HepG2 (cell line): ENCODE data around the gene IYD. TPM values are rescaled to one million over a fixed set of nuclear protein-coding genes. Genes with fewer than 3 reads are reported as not detected.
A peak's percentile ranks its signal among the peaks of the same experiment; 100 is the strongest.

Experiments used
- ATAC-seq: fragments of 200-7000 bp; cut with Tn5 transposase; 3 replicates; pipeline ENCODE4 v1.9.1; 2020; ENCODE audit warnings: mild to moderate bottlenecking, moderate library complexity
- BruUV-seq: library from RNA; stranded (reverse); fragments of 400-500 nt; replicated peaks from 2 replicates; lab custom pipeline; 2021; lab: Mats Ljungman, UMichigan
- CTCF ChIA-PET: fragments of 300-600 bp; formaldehyde crosslinking; extraction: SDS; loops from one replicate; lab custom pipeline; 2021; ENCODE audit warnings: low total read pairs, inconsistent platforms, low intra/inter-chr PET ratio; lab: Yijun Ruan, JAX
- POLR2A ChIA-PET: fragments of 350-600 bp; sonication (Branson Sonifier 250); formaldehyde crosslinking; loops from one replicate; lab custom pipeline; 2020; ENCODE audit warnings: antibody characterized with exemption, inconsistent platforms; lab: Yijun Ruan, JAX
- DNase-seq: peaks from one replicate; pipeline ENCODE4 v3.0.0-alpha.2; 2015; ENCODE audit warnings: low spot score
- FAIRE-seq: peaks from 3 replicates; lab custom pipeline; 2011; peaks lifted over from hg19 to GRCh38; lab: Jason Lieb, UNC
- H2AFZ ChIP-seq: one replicate; pipeline ENCODE4 v1.6.1; 2011; ENCODE audit warnings: low read length, inconsistent platforms
- H3K27ac ChIP-seq: fragments of 300-600 bp; 3 replicates; pipeline ENCODE4 v1.8.0; 2011; ENCODE audit warnings: mixed run types, mild to moderate bottlenecking, mixed read lengths, low read length, inconsistent platforms; ENCODE audit not compliant: insufficient read depth; ENCODE audit errors: extremely low read length
- H3K27me3 ChIP-seq, 2 experiments: fragments of 200-600 bp in 1 of 2; 2 replicates in 1 of 2; 3 replicates in 1 of 2; pipeline versions ENCODE4 v1.6.0 to v1.8.0; 2011; ENCODE audit warnings: low read length in 2 of 2, mild to moderate bottlenecking in 2 of 2, moderate library complexity in 2 of 2, inconsistent platforms in 1 of 2; ENCODE audit not compliant: insufficient read depth in 2 of 2, control insufficient read depth in 1 of 2
- H3K36me3 ChIP-seq, 2 experiments: fragments of 200-600 bp in 1 of 2; replicated peaks in 1 of 2; 2 replicates in 1 of 2; 3 replicates in 1 of 2; pipeline versions ENCODE4 v1.5.1 to v1.8.0; 2011; ENCODE audit warnings: low read length in 2 of 2, inconsistent platforms in 1 of 2; ENCODE audit not compliant: insufficient read depth in 2 of 2, control insufficient read depth in 1 of 2
- H3K4me1 ChIP-seq: 2 replicates; pipeline ENCODE4 v1.5.1; 2012; ENCODE audit warnings: low read length, inconsistent platforms; ENCODE audit not compliant: insufficient read depth
- H3K4me2 ChIP-seq: 2 replicates; pipeline ENCODE4 v1.6.0; 2011; ENCODE audit warnings: low read depth, low read length, inconsistent platforms
- H3K4me3 ChIP-seq, 3 experiments: fragments of 200-600 bp in 1 of 3; sonication (generic), shearing (Covaris generic) in 1 of 3; replicated peaks in 1 of 3; 2 replicates each; pipeline ENCODE4 v1.5.1; 2011 to 2016; ENCODE audit warnings: low read length in 3 of 3, inconsistent platforms in 2 of 3, low read depth in 2 of 3, mild to moderate bottlenecking in 2 of 3, control low read depth in 1 of 3, mixed read lengths in 1 of 3; ENCODE audit not compliant: insufficient read depth in 1 of 3
- H3K79me2 ChIP-seq: one replicate; pipeline ENCODE4 v1.6.1; 2011; ENCODE audit warnings: low read length, inconsistent platforms; ENCODE audit not compliant: insufficient read depth
- H3K9ac ChIP-seq: 2 replicates; pipeline ENCODE4 v1.6.0; 2011; ENCODE audit warnings: mild to moderate bottlenecking, low read depth, low read length, inconsistent platforms; ENCODE audit not compliant: insufficient read depth
- H3K9me3 ChIP-seq: 2 replicates; pipeline ENCODE4 v1.5.1; 2012; ENCODE audit warnings: mild to moderate bottlenecking, low read length
- H4K20me1 ChIP-seq: 2 replicates; pipeline ENCODE4 v1.6.0; 2011; ENCODE audit warnings: inconsistent platforms, mild to moderate bottlenecking, low read length, moderate library complexity; ENCODE audit not compliant: insufficient read depth
- ETV5 ChIP-seq: IDR thresholded peaks from 2 replicates; pipeline ENCODE4 v1.6.1; 2018; ENCODE audit warnings: missing biosample characterization, missing genetic modification reagents, inconsistent platforms, borderline replicate concordance
- FOXK2 ChIP-seq: fragments of 450-650 bp; IDR thresholded peaks from 2 replicates; pipeline ENCODE4 v1.6.1; 2016
- FOXP1 ChIP-seq, 2 experiments: fragments of 450-650 bp in 1 of 2; IDR thresholded peaks; 2 replicates each; pipeline ENCODE4 v1.6.1; 2017 to 2018; ENCODE audit warnings: antibody characterized with exemption in 1 of 2
- KLF6 ChIP-seq: IDR thresholded peaks from 2 replicates; pipeline ENCODE4 v1.8.0; 2016; ENCODE audit warnings: missing biosample characterization, missing genetic modification reagents
- MNT ChIP-seq: fragments of 450-650 bp; IDR thresholded peaks from 2 replicates; pipeline ENCODE4 v1.6.1; 2016
- PHB2 ChIP-seq: fragments of 450-650 bp; IDR thresholded peaks from 2 replicates; pipeline ENCODE4 v1.6.1; 2018; ENCODE audit not compliant: partially characterized antibody
- TCF7L2 ChIP-seq: IDR thresholded peaks from 2 replicates; pipeline ENCODE4 v1.6.1; 2011; ENCODE audit warnings: mild to moderate bottlenecking, low read depth, low read length, moderate library complexity
- TRIM22 ChIP-seq: fragments of 450-650 bp; IDR thresholded peaks from 2 replicates; pipeline ENCODE4 v1.6.1; 2017
- TRIM24 ChIP-seq: sonication (generic); formaldehyde crosslinking; IDR thresholded peaks from 2 replicates; pipeline ENCODE4 v1.8.0; 2022; ENCODE audit warnings: mild to moderate bottlenecking, missing genetic modification reagents
- ZBTB34 ChIP-seq: sonication (generic); formaldehyde crosslinking; IDR thresholded peaks from 2 replicates; pipeline ENCODE4 v1.8.0; 2022; ENCODE audit warnings: mild to moderate bottlenecking, missing genetic modification reagents
- ZNF207 ChIP-seq: fragments of 450-650 bp; IDR thresholded peaks from 2 replicates; pipeline ENCODE4 v1.6.1; 2016; ENCODE audit warnings: antibody characterized with exemption, borderline replicate concordance
- ZNF282 ChIP-seq: fragments of 450-650 bp; IDR thresholded peaks from 2 replicates; pipeline ENCODE4 v1.6.1; 2018; ENCODE audit not compliant: partially characterized antibody
- WGBS: methylation state at CpG from one replicate; pipeline ENCODE4 v1.1.6; 2017; ENCODE audit warnings: low lambda C conversion rate; 5-methylcytosine and 5-hydroxymethylcytosine counted together
- in situ Hi-C: cut with HindIII; loops from 2 replicates; pipeline ENCODE4 v1.10.0; 2017; ENCODE audit warnings: low pct_unique_long_range_greater_than_20kb; ENCODE audit not compliant: extremely low pct_ligation_motif_present
- intact Hi-C: fragments of 100-400 bp; cut with micrococcal nuclease; formaldehyde crosslinking; loops from one replicate; pipeline ENCODE4 v1.10.0; 2022; ENCODE audit not compliant: unreplicated experiment
- polyA plus RNA-seq, 8 experiments: library from polyadenylated mRNA; depleted of rRNA in 3 of 8; stranded (reverse) in 7 of 8; unstranded in 1 of 8; fragments of >200 nt; fragmentation: Illumina TruSeq in 4 of 8; extraction: Trizol in 4 of 8; gene quantifications; 2 replicates each; pipeline versions ENCODE4 v1.2.1 to v1.2.3, GENCODE V29; 2011 to 2016; ENCODE audit warnings: low read depth in 4 of 8, missing spikeins in 1 of 8, mixed read lengths in 1 of 8; ENCODE audit not compliant: insufficient read depth in 1 of 8
- total RNA-seq, 5 experiments: library from RNA; depleted of rRNA; stranded (reverse); fragments of >200 nt; fragmentation: Illumina TruSeq; extraction: Trizol; gene quantifications; 2 replicates each; pipeline ENCODE4 v1.2.3, GENCODE V29; 2016; ENCODE audit warnings: low read depth in 1 of 5

The IYD gene
- total and polyA plus RNA-seq, 2 of the 13 experiments (the other 11 are each of a cell fraction or from before 2014, with no cell fraction given), result 0.01 to 0.46 TPM

GRCh38 chr6:150332939-150333584, 35.8 kb upstream of the IYD start:
- no peaks in the 10 kb centered on the region for H4K20me1 ChIP-seq
- ATAC-seq, result no peak
- no peak overlapping the region for H3K4me2 ChIP-seq
- TF ChIP-seq ZBTB34 (CRISPR knock-in tag), result no peak
- peak; percentile 27 for TF ChIP-seq ZNF282
- 0 out of 2 replicates have a peak, but pooled peaks have one; percentile 21 for TF ChIP-seq FOXP1 (IDR thresholded peaks at IDR 0.05)
- TF ChIP-seq FOXP1 (CRISPR knock-in tag; IDR thresholded peaks at IDR 0.05), result no peak
- peak; percentile 70 for TF ChIP-seq MNT
- TF ChIP-seq FOXK2, result peak; percentile 25; the same call in 1 of the 2 replicates
- TF ChIP-seq ZNF207, result 0 out of 2 replicates have a peak, but pooled peaks have one; percentile 37
- TF ChIP-seq PHB2, result peak; percentile 75
- no peak for TF ChIP-seq KLF6 (CRISPR knock-in tag)
- TF ChIP-seq TRIM24 (CRISPR knock-in tag), result no peak
- TF ChIP-seq TRIM22, result 0 out of 2 replicates have a peak, but pooled peaks have one; percentile 44
- no peak for TF ChIP-seq TCF7L2
- TF ChIP-seq ETV5, result no peak
- TF ChIP-seq, all 625 proteins: peak for 7
- POLR2A ChIA-PET, result no interaction called here
- no peak for DNase-seq
- Histone ChIP-seq H3K9me3 (no peaks in the 10 kb centered on the region), H2AFZ (no peak overlapping the region), H3K27me3 (peaks cover 0 to 1% of the 10 kb centered on the region in 2 experiments; a peak in 2 of 5 replicates), H3K9ac (no peak overlapping the region), H3K4me1 (no peaks in the 10 kb centered on the region), H3K36me3 (no peaks in the 10 kb centered on the region), H3K27ac (no peak overlapping the region), H3K4me3 (no peak overlapping the region), H3K79me2 (no peaks in the 10 kb centered on the region)
- CTCF ChIA-PET, result no interaction called here
- 58% methylated on average over 21 of the region's 21 CpGs for WGBS
- intact Hi-C loops, result no loop called here
- BruUV-seq, result no TSS peak
- in situ Hi-C loops, result no loop called here
- FAIRE-seq, result no peak
